K562 (cell line): ENCODE data around the gene PARD6A. TPM values are rescaled to one million over a fixed set of nuclear protein-coding genes. Genes with fewer than 3 reads are reported as not detected.

Experiments
- KLF6 ChIP-seq: fragments of 250-450 bp; sonication (Bioruptor Pico); IDR thresholded peaks from 2 replicates; pipeline ENCODE4 v1.4.0; 2020; ENCODE audit warnings: mild to moderate bottlenecking, moderate library complexity, borderline replicate concordance
- NFIC ChIP-seq: fragments of 450-650 bp; IDR thresholded peaks from 2 replicates; pipeline ENCODE4 v1.6.1; 2017; ENCODE audit warnings: mild to moderate bottlenecking, inconsistent platforms
- PCBP2 ChIP-seq: fragments of 200-400 bp; formaldehyde crosslinking; IDR thresholded peaks from 2 replicates; pipeline ENCODE4 v1.6.1; 2018; ENCODE audit warnings: low read length, low read depth, mild to moderate bottlenecking, moderate library complexity; ENCODE audit not compliant: poor library complexity, severe bottlenecking
- PHF8 ChIP-seq: fragments of 200-600 bp; sonication (generic); IDR thresholded peaks from 2 replicates; pipeline ENCODE4 v1.6.1; 2012; ENCODE audit warnings: mixed run types, mild to moderate bottlenecking, inconsistent platforms, low read length, moderate library complexity, borderline replicate concordance
- POLR2AphosphoS2 ChIP-seq: IDR thresholded peaks from 2 replicates; pipeline ENCODE4 v1.6.1; 2012; ENCODE audit warnings: low read length, improper control_type of control experiment
- POLR2B ChIP-seq: fragments of 450-650 bp; IDR thresholded peaks from 2 replicates; pipeline ENCODE4 v1.6.1; 2018; ENCODE audit warnings: low read depth; ENCODE audit not compliant: partially characterized antibody
- PRPF4 ChIP-seq: fragments of 200-400 bp; formaldehyde crosslinking; IDR thresholded peaks from one replicate; pipeline ENCODE4 v1.6.1; 2017; ENCODE audit warnings: low read length, low read depth, mild to moderate bottlenecking; ENCODE audit not compliant: insufficient read depth, poor library complexity, severe bottlenecking
- RERE ChIP-seq: sonication (generic); formaldehyde crosslinking; IDR thresholded peaks from 2 replicates; pipeline ENCODE4 v1.8.0; 2023; ENCODE audit warnings: missing genetic modification reagents, mild to moderate bottlenecking, borderline replicate concordance
- RFX7 ChIP-seq: fragments of 250-450 bp; sonication (Bioruptor Pico); IDR thresholded peaks from 2 replicates; pipeline ENCODE4 v1.5.1; 2021; ENCODE audit warnings: mild to moderate bottlenecking
- TAF15 ChIP-seq: fragments of 200-400 bp; formaldehyde crosslinking; IDR thresholded peaks from 2 replicates; pipeline ENCODE4 v1.6.1; 2017; ENCODE audit warnings: mild to moderate bottlenecking, low read depth, low read length, moderate library complexity
- ZC3H8 ChIP-seq: fragments of 450-650 bp; IDR thresholded peaks from 2 replicates; pipeline ENCODE4 v1.6.1; 2017
- polyA plus RNA-seq, 8 experiments: library from polyadenylated mRNA; depleted of rRNA in 4 of 8; stranded (reverse) in 5 of 8; unstranded in 3 of 8; fragments of >200 nt; fragmentation: Nextera tagmentation in 2 of 8; fragmentation: Illumina TruSeq in 1 of 8; extraction: Ambion mirVana in 2 of 8; extraction: Trizol in 1 of 8; gene quantifications; 2 replicates each; pipeline versions ENCODE4 v1.2.1 to v1.2.3, GENCODE V29; 2011 to 2014; ENCODE audit warnings: inconsistent platforms in 1 of 8, missing spikeins in 1 of 8
- total RNA-seq, 7 experiments: library from RNA; depleted of rRNA in 6 of 7; stranded (reverse); fragments of >200 nt in 6 of 7; fragmentation: Illumina TruSeq in 2 of 7; extraction: Trizol in 2 of 7; gene quantifications; 2 replicates each; pipeline versions ENCODE4 v1.2.1 to v1.2.3, GENCODE V29; 2011 to 2021; ENCODE audit warnings: low replicate concordance in 1 of 7
- TF ChIP-seq, protein P1 (sequence below): fragments of 250-450 bp; sonication (Bioruptor Pico); IDR thresholded peaks from 2 replicates; pipeline ENCODE4 v1.5.1; 2021; ENCODE audit warnings: mild to moderate bottlenecking
- TF ChIP-seq, protein P2 (sequence below): fragments of 150-350 bp; IDR thresholded peaks from 2 replicates; pipeline ENCODE4 v1.6.1; 2014; ENCODE audit warnings: low read depth, mild to moderate bottlenecking, low read length, borderline replicate concordance
- TF ChIP-seq, protein P3 (sequence below): sonication (generic); formaldehyde crosslinking; IDR thresholded peaks from 2 replicates; pipeline ENCODE4 v1.8.1; 2023; ENCODE audit warnings: mild to moderate bottlenecking, missing genetic modification reagents

PARD6A gene
- total and polyA plus RNA-seq, 9 of the 15 experiments (the other 6 are each of a cell fraction or from before 2014, with no cell fraction given): 0.04 to 2.0 (median 0.44) TPM

DNA sequence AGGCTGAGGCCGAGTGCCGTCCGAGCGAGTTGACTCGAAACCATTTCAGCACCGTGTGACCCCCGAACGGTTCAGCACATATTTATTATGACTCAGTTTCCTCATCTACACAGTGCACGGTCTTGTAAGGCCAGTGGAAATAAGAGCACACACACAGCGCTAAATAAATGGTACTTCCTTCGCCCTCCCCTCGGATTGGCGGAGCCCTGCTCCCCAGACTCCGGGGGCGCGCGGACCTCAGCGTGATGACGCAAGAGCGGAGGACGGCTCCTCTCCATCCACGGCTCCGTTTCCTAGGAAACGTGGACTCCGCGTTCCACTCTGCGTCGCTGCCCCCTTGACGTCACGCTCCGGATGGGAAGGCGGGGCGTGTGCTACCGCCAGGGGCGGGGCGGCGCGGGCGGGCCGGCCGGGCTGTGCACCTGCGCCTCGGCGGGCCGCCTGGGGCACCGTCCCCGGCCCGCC, at the start of gene PARD6A (continued):
- no peak for TF ChIP-seq RERE (CRISPR knock-in tag)
- no peak for TF ChIP-seq POLR2B
- TF ChIP-seq PCBP2: no peak
- TF ChIP-seq, protein P1, sequence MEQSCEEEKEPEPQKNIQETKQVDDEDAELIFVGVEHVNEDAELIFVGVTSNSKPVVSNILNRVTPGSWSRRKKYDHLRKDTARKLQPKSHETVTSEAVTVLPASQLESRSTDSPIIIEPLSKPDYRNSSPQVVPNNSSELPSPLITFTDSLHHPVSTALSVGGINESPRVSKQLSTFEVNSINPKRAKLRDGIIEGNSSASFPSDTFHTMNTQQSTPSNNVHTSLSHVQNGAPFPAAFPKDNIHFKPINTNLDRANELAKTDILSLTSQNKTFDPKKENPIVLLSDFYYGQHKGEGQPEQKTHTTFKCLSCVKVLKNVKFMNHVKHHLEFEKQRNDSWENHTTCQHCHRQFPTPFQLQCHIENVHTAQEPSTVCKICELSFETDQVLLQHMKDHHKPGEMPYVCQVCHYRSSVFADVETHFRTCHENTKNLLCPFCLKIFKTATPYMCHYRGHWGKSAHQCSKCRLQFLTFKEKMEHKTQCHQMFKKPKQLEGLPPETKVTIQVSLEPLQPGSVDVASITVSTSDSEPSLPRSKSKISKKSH (CRISPR knock-in tag): no peak
- no peak for TF ChIP-seq POLR2AphosphoS2
- TF ChIP-seq NFIC: no peak
- no peak; the same call in none of the 2 replicates for TF ChIP-seq PHF8
- no peak for TF ChIP-seq RFX7 (CRISPR knock-in tag)
- no peak for TF ChIP-seq KLF6 (CRISPR knock-in tag)
- TF ChIP-seq TAF15: no peak
- TF ChIP-seq PRPF4: no peak
- TF ChIP-seq, protein P2, sequence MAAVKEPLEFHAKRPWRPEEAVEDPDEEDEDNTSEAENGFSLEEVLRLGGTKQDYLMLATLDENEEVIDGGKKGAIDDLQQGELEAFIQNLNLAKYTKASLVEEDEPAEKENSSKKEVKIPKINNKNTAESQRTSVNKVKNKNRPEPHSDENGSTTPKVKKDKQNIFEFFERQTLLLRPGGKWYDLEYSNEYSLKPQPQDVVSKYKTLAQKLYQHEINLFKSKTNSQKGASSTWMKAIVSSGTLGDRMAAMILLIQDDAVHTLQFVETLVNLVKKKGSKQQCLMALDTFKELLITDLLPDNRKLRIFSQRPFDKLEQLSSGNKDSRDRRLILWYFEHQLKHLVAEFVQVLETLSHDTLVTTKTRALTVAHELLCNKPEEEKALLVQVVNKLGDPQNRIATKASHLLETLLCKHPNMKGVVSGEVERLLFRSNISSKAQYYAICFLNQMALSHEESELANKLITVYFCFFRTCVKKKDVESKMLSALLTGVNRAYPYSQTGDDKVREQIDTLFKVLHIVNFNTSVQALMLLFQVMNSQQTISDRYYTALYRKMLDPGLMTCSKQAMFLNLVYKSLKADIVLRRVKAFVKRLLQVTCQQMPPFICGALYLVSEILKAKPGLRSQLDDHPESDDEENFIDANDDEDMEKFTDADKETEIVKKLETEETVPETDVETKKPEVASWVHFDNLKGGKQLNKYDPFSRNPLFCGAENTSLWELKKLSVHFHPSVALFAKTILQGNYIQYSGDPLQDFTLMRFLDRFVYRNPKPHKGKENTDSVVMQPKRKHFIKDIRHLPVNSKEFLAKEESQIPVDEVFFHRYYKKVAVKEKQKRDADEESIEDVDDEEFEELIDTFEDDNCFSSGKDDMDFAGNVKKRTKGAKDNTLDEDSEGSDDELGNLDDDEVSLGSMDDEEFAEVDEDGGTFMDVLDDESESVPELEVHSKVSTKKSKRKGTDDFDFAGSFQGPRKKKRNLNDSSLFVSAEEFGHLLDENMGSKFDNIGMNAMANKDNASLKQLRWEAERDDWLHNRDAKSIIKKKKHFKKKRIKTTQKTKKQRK: no peak
- TF ChIP-seq, protein P3, sequence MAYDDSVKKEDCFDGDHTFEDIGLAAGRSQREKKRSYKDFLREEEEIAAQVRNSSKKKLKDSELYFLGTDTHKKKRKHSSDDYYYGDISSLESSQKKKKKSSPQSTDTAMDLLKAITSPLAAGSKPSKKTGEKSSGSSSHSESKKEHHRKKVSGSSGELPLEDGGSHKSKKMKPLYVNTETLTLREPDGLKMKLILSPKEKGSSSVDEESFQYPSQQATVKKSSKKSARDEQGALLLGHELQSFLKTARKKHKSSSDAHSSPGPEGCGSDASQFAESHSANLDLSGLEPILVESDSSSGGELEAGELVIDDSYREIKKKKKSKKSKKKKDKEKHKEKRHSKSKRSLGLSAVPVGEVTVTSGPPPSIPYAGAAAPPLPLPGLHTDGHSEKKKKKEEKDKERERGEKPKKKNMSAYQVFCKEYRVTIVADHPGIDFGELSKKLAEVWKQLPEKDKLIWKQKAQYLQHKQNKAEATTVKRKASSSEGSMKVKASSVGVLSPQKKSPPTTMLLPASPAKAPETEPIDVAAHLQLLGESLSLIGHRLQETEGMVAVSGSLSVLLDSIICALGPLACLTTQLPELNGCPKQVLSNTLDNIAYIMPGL (CRISPR knock-in tag): no peak; the same call in 1 of the 2 replicates
- no peak for TF ChIP-seq ZC3H8
